Measurements from ENCODE around the gene MPEG1.

MPEG1 gene, protein sequence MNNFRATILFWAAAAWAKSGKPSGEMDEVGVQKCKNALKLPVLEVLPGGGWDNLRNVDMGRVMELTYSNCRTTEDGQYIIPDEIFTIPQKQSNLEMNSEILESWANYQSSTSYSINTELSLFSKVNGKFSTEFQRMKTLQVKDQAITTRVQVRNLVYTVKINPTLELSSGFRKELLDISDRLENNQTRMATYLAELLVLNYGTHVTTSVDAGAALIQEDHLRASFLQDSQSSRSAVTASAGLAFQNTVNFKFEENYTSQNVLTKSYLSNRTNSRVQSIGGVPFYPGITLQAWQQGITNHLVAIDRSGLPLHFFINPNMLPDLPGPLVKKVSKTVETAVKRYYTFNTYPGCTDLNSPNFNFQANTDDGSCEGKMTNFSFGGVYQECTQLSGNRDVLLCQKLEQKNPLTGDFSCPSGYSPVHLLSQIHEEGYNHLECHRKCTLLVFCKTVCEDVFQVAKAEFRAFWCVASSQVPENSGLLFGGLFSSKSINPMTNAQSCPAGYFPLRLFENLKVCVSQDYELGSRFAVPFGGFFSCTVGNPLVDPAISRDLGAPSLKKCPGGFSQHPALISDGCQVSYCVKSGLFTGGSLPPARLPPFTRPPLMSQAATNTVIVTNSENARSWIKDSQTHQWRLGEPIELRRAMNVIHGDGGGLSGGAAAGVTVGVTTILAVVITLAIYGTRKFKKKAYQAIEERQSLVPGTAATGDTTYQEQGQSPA

DNA sequence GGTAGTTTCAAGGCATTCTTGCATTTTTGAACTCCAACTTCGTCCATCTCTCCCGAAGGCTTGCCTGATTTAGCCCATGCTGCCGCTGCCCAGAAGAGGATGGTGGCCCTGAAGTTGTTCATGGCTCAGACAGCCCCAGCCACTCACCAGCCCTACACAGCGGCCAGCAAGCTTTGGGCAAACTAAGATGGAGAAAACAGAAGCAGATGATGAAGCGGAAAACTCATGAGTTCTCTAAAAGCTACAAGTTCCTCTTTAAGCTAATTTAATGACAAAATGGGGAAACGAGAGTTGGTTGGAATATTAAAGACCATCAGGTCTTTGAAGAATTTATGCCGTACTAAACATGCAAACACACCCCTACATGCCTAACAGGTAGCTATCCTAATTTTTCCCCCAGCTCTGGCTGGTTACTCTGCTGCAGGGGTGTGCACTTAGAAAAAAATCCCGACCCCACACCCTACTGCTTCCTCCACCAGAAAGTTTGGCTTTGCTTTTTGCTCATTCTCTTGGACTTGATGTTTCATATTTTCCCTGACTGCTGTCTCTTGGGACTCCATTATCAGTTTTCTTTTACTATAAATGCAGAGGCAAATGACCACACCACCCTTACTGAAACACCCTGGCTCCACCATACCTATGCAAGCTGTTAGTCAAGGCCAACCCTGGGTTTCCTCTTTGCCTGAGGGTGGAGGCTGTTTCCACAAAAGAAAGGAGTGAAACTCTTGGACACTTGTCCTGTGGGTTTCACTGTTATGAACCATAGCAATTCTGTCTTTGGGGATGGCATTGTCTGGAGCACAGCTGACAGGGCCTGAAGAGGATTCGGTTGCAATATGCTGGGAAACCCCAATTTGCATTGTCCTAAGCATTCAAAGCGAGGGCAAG lies at the start of gene MPEG1:
MPEG1 (minus strand) TSS at position 184 of the 888 bp plus-strand sequence; CDS start at position 122, 62 bp downstream.
- in situ Hi-C loops (cut with MboI; ENCODE audit: low sequenced_read_pairs): no loop called here

DNA sequence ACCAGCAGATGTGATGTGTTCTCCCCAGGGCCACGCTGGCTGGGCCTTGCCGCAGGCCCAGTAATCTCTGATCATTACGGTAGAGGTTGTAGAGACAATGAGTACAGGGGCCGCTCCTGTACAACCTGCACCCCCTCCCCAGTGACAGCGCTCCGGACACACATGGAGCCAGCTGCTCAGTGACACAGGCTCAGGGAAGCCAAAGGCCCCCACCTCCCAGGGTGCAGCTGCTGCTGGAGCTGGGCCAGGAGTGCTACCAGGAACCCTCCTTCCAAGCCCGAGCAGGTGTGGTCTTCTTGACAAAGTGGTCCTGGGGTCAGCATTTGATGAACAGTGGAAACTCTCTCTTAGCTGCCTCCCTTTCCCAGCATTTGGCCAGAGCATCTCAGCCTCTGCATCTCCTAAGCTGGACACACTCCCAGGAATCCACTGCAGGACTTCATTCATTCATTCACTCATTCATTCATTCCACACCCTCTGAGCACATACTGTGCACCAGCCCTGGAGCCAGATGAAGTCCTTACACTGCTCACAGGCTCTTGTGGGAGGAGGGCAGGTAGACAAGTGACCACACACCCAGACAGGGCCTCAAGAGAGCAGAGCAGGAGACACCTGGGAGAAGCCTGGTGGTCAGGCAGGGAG lies 49.6 kb upstream of the MPEG1 start:
- in situ Hi-C loops (cut with MboI; ENCODE audit: low sequenced_read_pairs): no loop called here

DNA sequence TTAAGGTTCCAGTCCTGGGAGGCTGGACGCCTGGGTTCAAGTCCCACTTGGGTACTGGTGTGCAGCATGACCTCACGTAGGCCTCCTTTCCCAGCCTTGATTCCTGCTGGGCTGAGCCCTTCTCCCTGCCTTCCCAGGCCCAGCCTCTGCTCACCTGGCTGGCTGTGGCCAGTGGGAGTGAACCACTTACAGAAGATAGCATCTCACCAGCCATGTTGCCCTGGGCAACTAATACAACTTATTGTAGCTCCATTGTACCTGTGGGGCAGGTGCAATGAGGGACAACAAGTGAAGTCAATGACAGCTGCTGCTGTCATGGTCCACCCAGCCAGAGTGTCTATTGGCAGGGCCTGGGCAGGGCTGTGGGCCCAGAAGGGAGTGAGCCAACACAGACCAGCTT lies 48.4 kb upstream of the MPEG1 start:
- in situ Hi-C loops (cut with MboI; ENCODE audit: low sequenced_read_pairs): no loop called here

DNA sequence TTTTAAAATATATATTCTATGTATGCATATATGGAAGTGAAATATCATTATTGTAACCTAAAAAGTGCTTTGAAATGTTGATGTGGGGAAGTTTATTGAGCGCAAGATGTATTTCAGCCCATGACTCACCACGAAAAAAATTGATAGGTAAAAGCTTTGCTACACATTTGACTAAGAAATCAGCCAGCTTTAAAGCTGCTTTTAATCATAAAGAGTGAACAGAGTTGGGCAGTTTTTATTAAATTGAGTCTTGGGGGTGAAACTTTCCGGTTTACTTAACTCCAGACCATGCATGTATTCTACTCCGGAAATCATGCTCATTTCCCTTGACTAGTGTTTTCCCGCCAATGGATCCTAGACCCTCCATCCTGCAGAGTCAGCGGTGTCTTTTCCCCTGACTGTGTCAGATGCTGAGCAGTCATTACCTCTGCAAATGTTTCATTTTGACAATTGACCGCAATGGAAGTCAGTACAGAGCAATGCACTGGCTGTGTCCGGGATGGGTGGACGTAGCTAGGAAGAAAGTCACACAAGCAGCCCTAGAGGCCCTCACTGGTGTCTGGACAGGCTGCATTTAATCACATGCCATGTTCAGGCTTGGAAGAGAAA lies 47.2 kb upstream of the MPEG1 start:
- in situ Hi-C loops (cut with MboI; ENCODE audit: low sequenced_read_pairs): no loop called here

DNA sequence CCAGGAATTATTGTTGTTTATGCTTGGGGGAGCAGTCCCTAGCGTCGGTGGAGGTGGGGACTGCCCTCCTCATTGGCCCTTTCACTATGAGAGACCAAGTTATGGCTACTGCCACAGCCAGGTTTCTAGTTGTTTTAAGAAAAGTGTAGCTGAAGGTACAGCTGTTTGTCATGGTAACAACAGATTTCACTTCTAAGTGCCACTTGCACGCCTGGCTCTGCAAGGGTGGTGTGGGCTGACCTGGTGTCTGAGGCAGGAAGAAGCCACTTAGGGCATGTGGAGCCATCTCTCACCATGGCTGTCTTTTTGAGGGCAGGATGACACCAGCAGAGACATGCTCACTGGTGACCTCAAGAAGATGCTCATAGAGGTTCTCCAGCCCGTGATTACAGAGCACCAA lies 46.3 kb upstream of the MPEG1 start:
- in situ Hi-C loops (cut with MboI; ENCODE audit: low sequenced_read_pairs): no loop called here

DNA sequence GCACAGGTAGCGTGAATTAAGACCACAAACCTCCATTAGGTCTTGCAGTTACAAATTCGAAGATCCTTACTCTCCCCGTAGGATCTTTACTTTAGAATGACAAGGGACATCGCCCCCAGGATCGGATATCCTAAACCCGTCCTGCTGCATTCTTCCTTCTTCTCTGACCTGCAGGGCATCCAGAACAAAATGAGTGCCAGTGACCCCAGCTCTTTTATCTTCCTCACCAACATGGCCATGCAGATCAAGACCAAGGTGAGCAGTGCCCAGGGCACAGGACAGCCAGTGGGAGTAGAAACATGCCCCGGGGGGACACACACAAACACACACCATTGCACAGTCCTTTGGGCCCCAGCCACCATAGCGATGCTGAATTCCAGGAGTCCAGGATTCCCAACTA lies 42.6 kb upstream of the MPEG1 start:
- in situ Hi-C loops (cut with MboI; ENCODE audit: low sequenced_read_pairs): no loop called here

DNA sequence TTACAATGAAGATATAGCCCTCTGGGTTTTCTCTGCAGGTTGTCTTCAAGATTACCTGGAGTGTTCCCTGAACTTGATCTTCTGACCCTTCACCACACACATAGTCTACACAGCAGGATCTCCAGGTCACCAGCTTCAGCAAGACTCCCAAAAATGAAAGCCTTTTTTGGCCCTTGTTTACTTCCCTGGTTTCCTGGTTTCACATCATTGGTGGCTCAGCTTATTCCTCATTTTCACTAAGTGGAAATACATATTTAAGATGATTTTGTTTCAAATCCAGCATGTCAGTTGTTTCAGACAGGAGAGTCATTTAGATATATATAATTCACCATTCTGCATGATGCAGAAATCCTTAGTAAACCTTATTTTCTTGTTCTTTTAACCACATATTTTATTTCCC lies 41.6 kb upstream of the MPEG1 start:
- in situ Hi-C loops (cut with MboI; ENCODE audit: low sequenced_read_pairs): no loop called here

DNA sequence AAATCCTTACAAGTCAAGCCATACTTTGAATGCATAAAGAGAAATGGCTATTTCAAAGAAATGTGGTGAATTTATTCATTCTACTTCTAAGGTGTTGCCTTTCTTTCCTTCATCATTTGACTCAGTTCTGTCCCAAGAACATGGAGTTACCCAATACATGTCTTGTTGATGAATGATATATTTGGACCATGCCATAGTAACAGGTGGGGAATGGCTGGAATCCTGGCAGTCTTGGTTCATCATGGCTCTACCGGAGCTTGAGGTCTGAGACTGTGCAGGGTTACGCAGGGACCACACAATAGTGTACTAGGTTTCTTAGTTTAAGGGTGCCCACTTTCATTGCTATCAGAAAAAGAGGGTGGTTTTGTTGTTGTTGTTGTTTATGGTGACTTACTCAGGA lies 40.3 kb upstream of the MPEG1 start:
- in situ Hi-C loops (cut with MboI; ENCODE audit: low sequenced_read_pairs): no loop called here

DNA sequence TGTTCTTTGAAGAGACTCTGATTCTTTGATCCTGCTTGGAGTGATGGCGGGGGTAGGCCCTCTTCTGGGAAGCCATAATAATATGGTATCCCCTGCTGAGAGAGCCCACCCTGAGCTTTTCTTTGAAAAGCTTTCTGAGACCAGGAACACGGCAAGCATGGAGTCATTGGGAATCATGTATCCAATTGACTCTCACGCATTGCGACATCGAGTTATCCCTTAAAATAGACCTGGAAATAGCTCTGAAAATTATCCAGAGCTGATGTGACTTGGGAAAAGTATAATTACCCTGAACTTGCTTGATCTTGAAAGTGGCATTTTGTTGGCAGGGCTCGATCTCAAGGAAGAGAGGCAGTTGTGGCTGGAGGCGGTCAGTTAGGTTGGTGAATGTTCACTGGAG lies 36.8 kb upstream of the MPEG1 start:
- in situ Hi-C loops (cut with MboI; ENCODE audit: low sequenced_read_pairs): no loop called here

DNA sequence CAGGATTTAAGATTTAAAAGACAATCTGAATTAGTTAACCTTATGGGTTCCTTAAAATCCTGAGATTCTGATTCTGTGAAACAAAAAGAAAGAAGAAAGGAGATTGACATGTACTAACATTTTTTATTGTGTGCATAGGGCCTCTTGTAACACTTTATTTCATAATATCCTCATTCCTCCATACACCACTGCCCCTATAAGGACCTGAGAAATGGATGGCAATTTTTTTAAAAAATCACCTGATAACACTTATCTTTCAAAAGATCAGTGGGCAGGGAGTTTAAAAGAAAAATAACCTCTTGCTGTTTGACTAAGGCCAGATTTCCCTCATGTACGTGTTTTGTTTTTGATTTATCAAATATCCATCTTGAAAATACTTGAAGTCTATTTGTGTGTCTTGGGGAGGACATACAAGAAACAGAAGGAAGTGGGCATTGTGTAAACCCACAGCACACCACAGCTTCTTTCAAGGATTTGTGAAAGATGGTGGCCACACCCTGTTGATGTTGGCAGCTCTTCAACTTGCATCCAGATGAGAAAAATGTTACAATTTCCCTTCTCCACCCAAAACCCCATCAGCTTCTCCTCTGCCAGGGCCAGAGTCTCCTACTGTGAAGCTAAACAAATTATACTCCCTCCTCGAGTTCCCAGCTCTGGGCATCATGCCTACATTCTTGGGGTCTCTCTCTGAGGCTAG lies 35.0 kb upstream of the MPEG1 start:
- in situ Hi-C loops (cut with MboI; ENCODE audit: low sequenced_read_pairs): no loop called here

DNA sequence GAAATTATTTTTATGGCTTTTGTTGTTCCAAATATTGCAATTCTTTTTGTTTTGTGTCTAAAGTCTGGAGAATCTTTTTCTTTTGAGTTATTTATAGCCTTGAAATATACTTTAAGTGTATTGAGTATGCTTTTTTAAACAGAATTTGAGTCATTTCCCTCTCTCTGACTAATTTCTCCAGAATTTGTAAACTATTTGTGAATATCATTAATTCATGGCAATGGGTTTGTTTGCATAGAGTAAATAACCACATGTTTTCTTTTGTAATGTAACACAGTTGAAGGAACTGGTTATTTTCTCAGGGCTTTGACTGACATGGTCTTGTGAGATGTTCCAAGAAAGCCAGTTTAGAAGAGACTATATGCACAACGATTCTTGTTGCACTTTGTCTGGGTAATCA lies 30.9 kb upstream of the MPEG1 start:
- in situ Hi-C loops (cut with MboI; ENCODE audit: low sequenced_read_pairs): no loop called here

DNA sequence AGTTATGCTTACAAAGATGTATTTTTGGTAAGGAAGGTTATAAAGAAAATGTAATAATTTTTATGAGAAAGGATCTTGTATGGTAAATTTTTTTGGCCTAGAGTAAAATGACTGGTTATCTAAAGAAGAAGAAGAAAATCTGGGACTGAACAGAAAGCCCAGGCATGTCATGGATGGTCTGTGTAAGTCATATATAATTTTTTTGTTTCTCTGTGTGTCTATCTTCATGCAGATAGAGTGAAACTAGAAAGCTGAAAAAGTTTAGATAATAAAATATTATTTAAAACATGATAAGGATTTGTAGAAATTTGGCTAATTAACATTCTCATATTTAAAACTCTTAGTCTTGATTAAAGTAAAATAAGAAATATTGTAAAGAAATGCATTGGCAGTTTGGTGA lies 27.6 kb upstream of the MPEG1 start:
- in situ Hi-C loops (cut with MboI; ENCODE audit: low sequenced_read_pairs): no loop called here

DNA sequence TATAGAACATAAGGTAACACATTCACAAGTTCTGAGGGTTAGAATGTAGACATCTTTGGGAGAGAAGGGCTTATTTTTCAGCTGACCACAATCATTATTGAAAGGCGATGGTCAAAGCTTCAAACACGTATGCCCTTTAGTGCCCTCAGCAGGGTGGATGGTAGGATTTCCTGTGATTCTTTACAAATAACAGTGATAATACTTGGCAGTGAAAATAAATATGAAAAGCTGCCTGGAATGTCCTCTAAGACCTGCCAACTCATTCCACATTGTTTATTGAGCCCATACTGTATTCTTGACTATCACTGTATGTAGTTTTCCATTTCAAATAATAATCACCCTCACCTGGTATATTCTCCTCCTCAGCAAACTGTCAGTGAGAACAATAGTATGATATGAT lies 13.7 kb upstream of the MPEG1 start:
- in situ Hi-C loops (cut with MboI; ENCODE audit: low sequenced_read_pairs): no loop called here

DNA sequence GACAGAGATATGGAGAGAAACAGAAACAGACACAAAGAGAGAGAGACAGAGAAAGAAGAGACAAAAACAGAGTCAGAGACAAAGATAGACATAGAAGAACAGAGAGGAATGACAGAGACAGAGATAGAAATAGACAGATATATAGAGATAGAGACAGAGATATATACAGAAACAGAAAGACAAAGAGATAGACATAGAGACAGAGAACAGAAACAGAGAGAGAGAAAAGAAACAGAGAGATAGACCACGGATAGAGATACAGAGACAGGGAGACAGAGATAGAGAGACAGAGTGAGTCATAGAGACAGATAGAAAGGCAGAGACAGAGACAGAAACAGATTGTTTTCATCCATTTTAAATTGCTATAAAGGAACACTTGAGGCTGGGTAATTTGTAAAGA lies 12.3 kb upstream of the MPEG1 start:
- in situ Hi-C loops (cut with MboI; ENCODE audit: low sequenced_read_pairs): no loop called here

DNA sequence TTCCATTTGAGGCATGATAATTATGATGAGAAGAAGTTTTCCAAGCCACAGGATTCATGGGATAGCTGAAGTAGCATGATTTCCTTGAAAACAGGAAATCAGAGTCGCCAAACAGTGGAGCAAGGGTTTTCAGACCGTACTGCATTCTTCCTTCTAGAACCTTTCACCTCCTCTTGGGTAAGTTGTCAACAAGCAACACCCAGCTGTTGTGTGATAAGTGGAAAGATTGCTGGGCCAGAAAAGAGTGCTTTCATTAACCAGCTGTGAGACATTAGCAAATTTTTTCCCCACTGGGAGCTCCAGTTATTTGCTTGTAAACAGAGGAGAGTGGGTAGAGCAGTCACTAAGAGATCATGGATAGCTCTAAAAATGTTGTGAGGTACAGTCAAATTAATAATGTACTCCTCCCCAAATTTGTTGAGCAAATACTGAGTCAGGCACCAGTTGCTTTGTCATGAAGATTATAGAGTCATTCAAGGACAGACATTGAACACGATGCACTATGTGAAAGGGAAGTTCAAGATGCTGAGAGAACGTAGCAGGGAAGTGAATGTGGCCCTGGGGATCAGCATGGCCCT lies 11.7 kb upstream of the MPEG1 start:
- in situ Hi-C loops (cut with MboI; ENCODE audit: low sequenced_read_pairs): no loop called here

DNA sequence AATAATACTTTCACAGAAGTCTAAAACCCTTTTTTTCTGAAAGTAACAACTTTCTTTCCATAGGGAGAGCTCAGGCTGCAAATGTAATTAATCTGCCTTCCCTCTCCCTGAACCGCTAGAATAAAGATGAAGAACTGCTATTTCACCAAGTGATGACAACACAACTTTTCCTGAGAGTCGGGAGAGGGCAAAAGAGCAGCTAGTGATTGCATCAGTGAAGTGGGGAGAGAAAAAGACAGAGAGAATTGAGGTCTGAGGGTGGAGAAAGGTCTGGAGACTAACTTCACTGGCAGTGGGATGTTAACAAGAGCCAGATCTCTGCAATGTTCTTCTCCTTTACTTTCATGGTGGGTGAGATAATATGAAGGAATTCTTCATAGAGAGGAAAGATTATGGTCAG lies 10.9 kb upstream of the MPEG1 start:
- in situ Hi-C loops (cut with MboI; ENCODE audit: low sequenced_read_pairs): no loop called here

DNA sequence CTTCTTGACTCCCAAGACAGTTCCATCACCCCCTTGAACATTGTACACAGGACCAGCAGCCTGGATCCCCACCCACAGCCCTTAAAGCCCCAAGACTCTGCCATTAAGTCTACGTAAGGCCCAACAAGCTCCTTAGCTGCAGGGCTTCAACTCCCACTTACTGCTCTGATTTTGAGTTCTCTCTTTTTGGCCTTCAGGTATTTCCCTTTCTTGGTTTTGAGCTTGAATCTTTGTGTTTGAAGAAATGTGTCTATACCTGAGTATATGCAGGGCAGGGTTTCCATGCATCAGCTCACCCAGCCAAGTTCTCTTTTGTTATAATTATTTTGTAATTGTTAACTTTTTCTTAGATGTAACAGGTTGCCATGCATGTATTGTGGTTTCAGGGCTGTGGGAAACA lies 10.4 kb upstream of the MPEG1 start:
- in situ Hi-C loops (cut with MboI; ENCODE audit: low sequenced_read_pairs): no loop called here

DNA sequence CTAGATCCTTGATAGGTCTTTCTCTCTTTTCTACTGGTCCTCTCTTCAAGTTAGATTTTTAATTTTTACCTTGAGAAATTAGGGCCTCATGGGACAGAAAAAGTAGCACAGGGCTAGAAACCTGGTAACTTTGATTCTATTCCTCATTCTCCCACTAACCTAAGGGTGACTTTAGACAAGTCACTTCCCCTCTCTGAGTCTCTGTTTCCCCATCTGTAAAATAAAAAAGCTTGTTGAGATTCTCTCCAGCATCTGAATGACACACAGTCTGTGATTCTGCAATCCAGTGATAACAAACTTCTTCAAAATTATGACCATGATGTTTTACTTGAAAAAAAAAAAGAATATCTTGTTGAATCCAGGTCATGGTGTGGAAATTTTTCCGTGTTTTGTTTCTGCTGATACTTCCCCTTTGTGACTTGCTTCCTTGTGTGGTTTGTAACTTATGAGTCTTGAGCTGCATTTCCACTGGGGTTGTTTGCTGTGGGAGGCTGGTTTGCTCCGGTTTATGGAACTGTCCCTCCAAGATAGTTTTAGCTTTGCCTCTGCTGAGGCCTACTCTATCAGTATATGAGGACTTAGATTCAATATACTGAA lies 9.8 kb upstream of the MPEG1 start:
- in situ Hi-C loops (cut with MboI; ENCODE audit: low sequenced_read_pairs): no loop called here

DNA sequence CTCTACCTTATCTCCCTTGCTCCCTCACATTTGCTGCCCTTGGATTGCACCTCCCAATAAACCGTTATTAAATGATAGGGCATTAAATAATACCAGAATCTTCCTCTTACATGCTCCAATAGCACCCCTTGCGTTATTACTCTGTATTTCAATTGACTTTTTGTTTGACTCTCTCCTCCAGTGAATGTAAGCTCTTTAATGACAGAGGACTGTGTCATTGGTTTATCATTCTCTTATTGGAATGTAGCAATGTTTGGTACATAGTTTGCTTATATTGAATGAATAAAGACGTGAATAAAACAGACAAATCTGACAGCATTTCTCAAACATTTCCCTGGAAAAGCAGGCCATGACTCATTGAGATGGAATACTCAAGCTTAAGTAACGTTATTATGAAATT lies 8.7 kb upstream of the MPEG1 start:
- in situ Hi-C loops (cut with MboI; ENCODE audit: low sequenced_read_pairs): no loop called here

Data from HL-60/S4 treated with retinoic acid at 250 ng/mL for 4 days and 3 days (cell line).